GM23248 (cell line): ENCODE measurements around the gene CAMK1D.

Experiments used
- EZH2 ChIP-seq: fragments of 200-600 bp; sonication (generic); IDR thresholded peaks from 2 replicates; pipeline ENCODE4 v1.6.1; 2018; ENCODE audit warnings: antibody characterized with exemption, mild to moderate bottlenecking; ENCODE audit not compliant: insufficient read depth, poor library complexity, severe bottlenecking
- EZH2phosphoT487 ChIP-seq: fragments of 200-600 bp; sonication (generic); IDR thresholded peaks from 2 replicates; pipeline ENCODE4 v1.6.1; 2018; ENCODE audit warnings: antibody characterized with exemption, moderate library complexity, mild to moderate bottlenecking, low read depth; ENCODE audit not compliant: insufficient read depth

DNA sequence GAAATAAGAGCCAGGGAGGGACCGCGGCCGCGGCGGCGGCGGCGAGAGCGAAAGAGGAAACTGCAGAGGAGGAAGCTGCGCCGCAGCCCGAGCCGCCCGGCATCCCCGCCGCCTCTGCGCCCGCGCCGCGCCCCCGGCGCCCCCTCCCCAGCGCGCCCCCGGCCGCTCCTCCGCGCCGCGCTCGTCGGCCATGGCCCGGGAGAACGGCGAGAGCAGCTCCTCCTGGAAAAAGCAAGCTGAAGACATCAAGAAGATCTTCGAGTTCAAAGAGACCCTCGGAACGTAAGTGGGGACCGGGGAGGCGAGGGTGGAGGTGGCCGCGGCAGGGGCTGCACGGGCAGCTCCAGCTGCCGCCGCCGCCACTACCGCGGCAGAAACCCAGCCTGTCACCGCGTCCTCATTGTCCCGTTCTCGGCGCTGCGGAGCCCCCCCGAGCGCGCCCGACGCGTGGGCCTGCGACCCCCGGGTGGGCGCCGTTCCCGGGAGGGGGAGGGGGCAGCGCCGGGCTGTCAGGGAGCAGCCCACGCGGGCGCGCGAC, 351 bp downstream of the CAMK1D start:
- TF ChIP-seq EZH2phosphoT487: no peak
- no peak for TF ChIP-seq EZH2
